ENCODE results near the gene MAL.

- TF ChIP-seq EZH2 (IDR thresholded peaks at IDR 0.05; ENCODE audit: insufficient read depth, poor library complexity, severe bottlenecking) (no peak), EZH2phosphoT487 (IDR thresholded peaks at IDR 0.05; ENCODE audit: insufficient read depth, low read depth) (no peak)
Measured at GRCh38 chr2:95013726-95014125, 11.8 kb upstream of the MAL start.
